SK-N-SH treated with all-trans-retinoic acid at 6 μM for 48 hours (cell line): Measurements from ENCODE around the gene INHBB.

Source experiments
- ATAC-seq: fragments of 200-7000 bp; cut with Tn5 transposase; 3 replicates; pipeline ENCODE4 v1.9.1; 2020; ENCODE audit warnings: mild to moderate bottlenecking, moderate library complexity
- ARNTL ChIP-seq: fragments of 450-650 bp; formaldehyde crosslinking; IDR thresholded peaks from 2 replicates; pipeline ENCODE4 v1.5.0; 2020; ENCODE audit warnings: low read depth, mild to moderate bottlenecking, moderate library complexity, borderline replicate concordance
- BACH2 ChIP-seq: fragments of 250-450 bp; sonication (Bioruptor Pico); IDR thresholded peaks from 2 replicates; pipeline ENCODE4 v1.9.0; 2021; ENCODE audit warnings: mild to moderate bottlenecking, borderline replicate concordance
- CSDC2 ChIP-seq: fragments of 250-450 bp; sonication (Bioruptor Pico); IDR thresholded peaks from 2 replicates; pipeline ENCODE4 v1.5.0; 2020; ENCODE audit warnings: mild to moderate bottlenecking, moderate library complexity
- CSRNP3 ChIP-seq: fragments of 250-450 bp; sonication (Bioruptor Pico); IDR thresholded peaks from 2 replicates; pipeline ENCODE4 v1.5.1; 2021; ENCODE audit warnings: mild to moderate bottlenecking, moderate library complexity
- ESRRG ChIP-seq: fragments of 250-450 bp; sonication (Bioruptor Pico); IDR thresholded peaks from 2 replicates; pipeline ENCODE4 v1.6.1; 2021; ENCODE audit warnings: mild to moderate bottlenecking
- GLIS3 ChIP-seq: fragments of 250-450 bp; sonication (Bioruptor Pico); IDR thresholded peaks from 2 replicates; pipeline ENCODE4 v1.5.0; 2020; ENCODE audit warnings: mild to moderate bottlenecking, moderate library complexity
- ISL1 ChIP-seq: fragments of 250-450 bp; sonication (Bioruptor Pico); IDR thresholded peaks from 2 replicates; pipeline ENCODE4 v2.1.2; 2022; ENCODE audit warnings: mild to moderate bottlenecking, moderate library complexity
- OSR1 ChIP-seq: fragments of 250-450 bp; sonication (Bioruptor Pico); IDR thresholded peaks from 2 replicates; pipeline ENCODE4 v1.8.0; 2022; ENCODE audit warnings: moderate library complexity, mild to moderate bottlenecking, inconsistent platforms
- PATZ1 ChIP-seq: fragments of 250-450 bp; sonication (Bioruptor Pico); IDR thresholded peaks from 2 replicates; pipeline ENCODE4 v1.8.0; 2020; ENCODE audit warnings: mild to moderate bottlenecking, moderate library complexity, borderline replicate concordance
- RARB ChIP-seq: fragments of 250-450 bp; sonication (Bioruptor Pico); IDR thresholded peaks from 2 replicates; pipeline ENCODE4 v1.8.0; 2021; ENCODE audit warnings: mild to moderate bottlenecking, moderate library complexity
- SNAI2 ChIP-seq: fragments of 250-450 bp; sonication (Bioruptor Pico); IDR thresholded peaks from 2 replicates; pipeline ENCODE4 v1.5.0; 2020; ENCODE audit warnings: mild to moderate bottlenecking, moderate library complexity
- TCF4 ChIP-seq: fragments of 250-450 bp; sonication (Bioruptor Pico); IDR thresholded peaks from 2 replicates; pipeline ENCODE4 v1.8.0; 2021; ENCODE audit warnings: mild to moderate bottlenecking, moderate library complexity, borderline replicate concordance
- TOX ChIP-seq: fragments of 250-450 bp; sonication (Bioruptor Pico); IDR thresholded peaks from 2 replicates; pipeline ENCODE4 v1.8.0; 2021; ENCODE audit warnings: mild to moderate bottlenecking, moderate library complexity, borderline replicate concordance
- TSHZ2 ChIP-seq: fragments of 250-450 bp; sonication (Bioruptor Pico); IDR thresholded peaks from 2 replicates; pipeline ENCODE4 v1.5.0; 2020; ENCODE audit warnings: mild to moderate bottlenecking, moderate library complexity
- ZC3H10 ChIP-seq: fragments of 250-450 bp; sonication (Bioruptor Pico); IDR thresholded peaks from 2 replicates; pipeline ENCODE4 v1.5.1; 2021; ENCODE audit warnings: mild to moderate bottlenecking, moderate library complexity
- ZNF70 ChIP-seq: fragments of 450-650 bp; formaldehyde crosslinking; IDR thresholded peaks from 2 replicates; pipeline ENCODE4 v1.5.0; 2020; ENCODE audit warnings: mild to moderate bottlenecking, moderate library complexity
- ZNF8 ChIP-seq: fragments of 450-650 bp; formaldehyde crosslinking; IDR thresholded peaks from 2 replicates; pipeline ENCODE4 v1.5.0; 2020; ENCODE audit warnings: mild to moderate bottlenecking, moderate library complexity
- TF ChIP-seq, protein P1 (sequence below): fragments of 250-450 bp; sonication (Bioruptor Pico); IDR thresholded peaks from 2 replicates; pipeline ENCODE4 v1.8.0; 2021; ENCODE audit warnings: low read depth, mild to moderate bottlenecking, moderate library complexity, borderline replicate concordance

INHBB gene

GRCh38 chr2:120379916-120380893 is 34.3 kb downstream of the INHBB start:
- ATAC-seq: no peak
- TF ChIP-seq RARB (CRISPR knock-in tag) (no peak), OSR1 (CRISPR knock-in tag) (no peak), GLIS3 (CRISPR knock-in tag) (no peak), TCF4 (CRISPR knock-in tag) (no peak), ESRRG (CRISPR knock-in tag) (no peak), PATZ1 (no peak), ZNF70 (CRISPR knock-in tag) (no peak), BACH2 (no peak), CSRNP3 (CRISPR knock-in tag) (no peak), CSDC2 (CRISPR knock-in tag) (no peak), ARNTL (CRISPR knock-in tag) (no peak), TSHZ2 (CRISPR knock-in tag) (no peak), ISL1 (CRISPR knock-in tag) (no peak), ZNF8 (CRISPR knock-in tag) (no peak), SNAI2 (CRISPR knock-in tag) (no peak), ZC3H10 (no peak)
- TF ChIP-seq, protein P1, sequence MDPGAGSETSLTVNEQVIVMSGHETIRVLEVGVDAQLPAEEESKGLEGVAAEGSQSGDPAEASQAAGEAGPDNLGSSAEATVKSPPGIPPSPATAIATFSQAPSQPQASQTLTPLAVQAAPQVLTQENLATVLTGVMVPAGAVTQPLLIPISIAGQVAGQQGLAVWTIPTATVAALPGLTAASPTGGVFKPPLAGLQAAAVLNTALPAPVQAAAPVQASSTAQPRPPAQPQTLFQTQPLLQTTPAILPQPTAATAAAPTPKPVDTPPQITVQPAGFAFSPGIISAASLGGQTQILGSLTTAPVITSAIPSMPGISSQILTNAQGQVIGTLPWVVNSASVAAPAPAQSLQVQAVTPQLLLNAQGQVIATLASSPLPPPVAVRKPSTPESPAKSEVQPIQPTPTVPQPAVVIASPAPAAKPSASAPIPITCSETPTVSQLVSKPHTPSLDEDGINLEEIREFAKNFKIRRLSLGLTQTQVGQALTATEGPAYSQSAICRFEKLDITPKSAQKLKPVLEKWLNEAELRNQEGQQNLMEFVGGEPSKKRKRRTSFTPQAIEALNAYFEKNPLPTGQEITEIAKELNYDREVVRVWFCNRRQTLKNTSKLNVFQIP (CRISPR knock-in tag): no peak
- TF ChIP-seq, all 23 proteins: peak for 0

- no peak for ATAC-seq
- TF ChIP-seq, protein P1 (CRISPR knock-in tag): no peak
- TF ChIP-seq CSDC2 (CRISPR knock-in tag): no peak
- TF ChIP-seq ZC3H10: no peak
- TF ChIP-seq TSHZ2 (CRISPR knock-in tag): no peak
- no peak for TF ChIP-seq OSR1 (CRISPR knock-in tag)
- TF ChIP-seq ZNF70 (CRISPR knock-in tag): no peak
- no peak for TF ChIP-seq CSRNP3 (CRISPR knock-in tag)
- no peak for TF ChIP-seq ISL1 (CRISPR knock-in tag)
- TF ChIP-seq PATZ1: no peak
- TF ChIP-seq RARB (CRISPR knock-in tag): no peak
- TF ChIP-seq ARNTL (CRISPR knock-in tag): no peak
- TF ChIP-seq ZNF8 (CRISPR knock-in tag): no peak
- TF ChIP-seq TOX: no peak
- no peak for TF ChIP-seq TCF4 (CRISPR knock-in tag)
These were observed 35.3 kb downstream of the INHBB start for GRCh38 chr2:120381192-120381591.
